Uterus (tissue), 4 donors: ENCODE data around the gene ZNF862. TPM values are rescaled to one million over a fixed set of nuclear protein-coding genes. Genes with fewer than 3 reads are reported as not detected.

Source experiments
- DNase-seq, 2 donors: peaks; one replicate each; pipeline ENCODE4 v3.0.0-alpha.2; 2019 to 2020
- H3K27ac ChIP-seq, 2 donors: fragments of 200-600 bp; sonication (generic); 1 replicate in 1 of 2; 2 replicates in 1 of 2; pipeline ENCODE4 v1.5.1; 2016 to 2018
- H3K27me3 ChIP-seq, 2 donors: fragments of 200-600 bp; sonication (generic); one replicate each; pipeline ENCODE4 v1.5.1; 2018 to 2019; ENCODE audit warnings: control low read depth in 1 of 2
- H3K36me3 ChIP-seq, 2 donors: fragments of 200-600 bp; sonication (generic); one replicate each; pipeline ENCODE4 v1.5.1; 2019; ENCODE audit warnings: control low read depth in 1 of 2
- H3K4me1 ChIP-seq, 2 donors: fragments of 200-600 bp; sonication (generic); one replicate each; pipeline ENCODE4 v1.5.1; 2018 to 2019; ENCODE audit warnings: control low read depth in 1 of 2
- H3K4me3 ChIP-seq, 2 donors: fragments of 200-600 bp; sonication (generic); 1 replicate in 1 of 2; 2 replicates in 1 of 2; pipeline ENCODE4 v1.5.1; 2018 to 2019; ENCODE audit warnings: mild to moderate bottlenecking in 1 of 2
- H3K9me3 ChIP-seq, 2 donors: fragments of 200-600 bp; sonication (generic); one replicate each; pipeline ENCODE4 v1.5.1; 2019; ENCODE audit warnings: control low read depth in 1 of 2
- POLR2A ChIP-seq, 2 donors: fragments of 450-650 bp; IDR thresholded peaks; one replicate each; pipeline ENCODE4 v1.6.1; 2016; ENCODE audit warnings: antibody characterized with exemption in 2 of 2, mild to moderate bottlenecking in 1 of 2, moderate library complexity in 1 of 2
- intact Hi-C: fragments of 100-400 bp; cut with DNase I; formaldehyde crosslinking; loops from one replicate; pipeline ENCODE4 v1.15.1; 2023; ENCODE audit warnings: low total_unique reads
- total RNA-seq, 4 donors: library from RNA; depleted of rRNA in 3 of 4; stranded (reverse); fragments of >200 nt in 3 of 4; gene quantifications; one replicate each; pipeline versions ENCODE4 v1.1.0 to v1.2.4, GENCODE V29; 2014 to 2023
- TF ChIP-seq, protein P1 (sequence below), 4 experiments: fragments of 200-600 bp in 2 of 4; fragments of 450-650 bp in 2 of 4; sonication (generic) in 2 of 4; IDR thresholded peaks; one replicate each; pipeline ENCODE4 v1.5.1; 2016 to 2019; ENCODE audit warnings: antibody characterized with exemption in 4 of 4, mild to moderate bottlenecking in 2 of 4, moderate library complexity in 1 of 4
- donor health status: DM: yes; HTN: yes; CAD: no.

Gene ZNF862
- total RNA-seq, 4 donors from 2014 or later, result 1.8 to 39.4 (median 14.6) TPM

DNA sequence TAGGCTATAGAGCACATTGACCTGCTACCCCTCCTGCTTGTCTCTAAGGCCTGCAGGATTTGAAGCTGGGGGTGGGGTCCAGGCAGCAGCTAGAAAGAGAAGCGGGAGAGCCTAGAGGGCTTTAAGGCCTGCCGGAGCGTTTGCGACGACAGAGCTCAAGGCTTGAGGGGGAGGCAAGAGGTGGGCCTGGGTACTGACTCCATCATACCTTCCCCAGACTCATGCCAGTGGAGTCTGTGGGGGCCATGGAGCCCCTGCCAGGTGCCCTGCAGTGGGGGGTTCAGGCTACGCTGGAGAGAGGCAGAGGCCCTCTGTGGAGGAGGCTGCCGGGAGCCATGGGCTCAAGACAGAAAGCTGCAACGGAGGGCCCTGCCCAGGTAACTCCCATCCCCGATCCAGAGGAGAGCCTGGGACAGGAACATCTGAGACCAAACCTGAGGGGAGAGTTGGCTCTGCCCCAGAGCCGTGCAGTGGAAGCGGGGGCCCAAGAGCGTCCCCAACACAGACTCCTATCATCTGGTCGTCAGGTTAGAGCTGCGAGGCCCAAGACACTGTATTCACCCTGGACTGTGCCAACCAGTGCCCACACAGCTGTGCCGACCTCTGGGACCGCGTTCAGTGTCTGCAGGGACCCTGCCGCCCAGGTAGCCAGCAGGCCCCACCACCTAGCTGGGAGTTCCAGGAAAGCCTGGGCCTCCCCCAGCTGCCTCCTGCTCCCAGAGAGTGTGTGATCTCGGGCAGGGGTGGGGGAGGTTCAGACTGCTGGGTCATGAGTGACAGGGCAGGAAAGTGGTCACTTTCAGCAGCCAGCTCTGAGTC is 13.2 kb upstream of the ZNF862 start:
- no peaks in the 10 kb centered on the region for H3K27me3 ChIP-seq
- no peaks in the 10 kb centered on the region for H3K36me3 ChIP-seq
- intact Hi-C loops, result no loop called here
- H3K4me1 ChIP-seq, result no peaks in the 10 kb centered on the region
- H3K4me3 ChIP-seq, result no peak overlapping the region
- no peak overlapping the region for H3K27ac ChIP-seq
- no peak for TF ChIP-seq POLR2A (IDR thresholded peaks at IDR 0.05)
- TF ChIP-seq, protein P1, sequence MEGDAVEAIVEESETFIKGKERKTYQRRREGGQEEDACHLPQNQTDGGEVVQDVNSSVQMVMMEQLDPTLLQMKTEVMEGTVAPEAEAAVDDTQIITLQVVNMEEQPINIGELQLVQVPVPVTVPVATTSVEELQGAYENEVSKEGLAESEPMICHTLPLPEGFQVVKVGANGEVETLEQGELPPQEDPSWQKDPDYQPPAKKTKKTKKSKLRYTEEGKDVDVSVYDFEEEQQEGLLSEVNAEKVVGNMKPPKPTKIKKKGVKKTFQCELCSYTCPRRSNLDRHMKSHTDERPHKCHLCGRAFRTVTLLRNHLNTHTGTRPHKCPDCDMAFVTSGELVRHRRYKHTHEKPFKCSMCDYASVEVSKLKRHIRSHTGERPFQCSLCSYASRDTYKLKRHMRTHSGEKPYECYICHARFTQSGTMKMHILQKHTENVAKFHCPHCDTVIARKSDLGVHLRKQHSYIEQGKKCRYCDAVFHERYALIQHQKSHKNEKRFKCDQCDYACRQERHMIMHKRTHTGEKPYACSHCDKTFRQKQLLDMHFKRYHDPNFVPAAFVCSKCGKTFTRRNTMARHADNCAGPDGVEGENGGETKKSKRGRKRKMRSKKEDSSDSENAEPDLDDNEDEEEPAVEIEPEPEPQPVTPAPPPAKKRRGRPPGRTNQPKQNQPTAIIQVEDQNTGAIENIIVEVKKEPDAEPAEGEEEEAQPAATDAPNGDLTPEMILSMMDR (IDR thresholded peaks at IDR 0.05), result no peak
- H3K9me3 ChIP-seq, result no peaks in the 10 kb centered on the region
- no peak for DNase-seq

DNA sequence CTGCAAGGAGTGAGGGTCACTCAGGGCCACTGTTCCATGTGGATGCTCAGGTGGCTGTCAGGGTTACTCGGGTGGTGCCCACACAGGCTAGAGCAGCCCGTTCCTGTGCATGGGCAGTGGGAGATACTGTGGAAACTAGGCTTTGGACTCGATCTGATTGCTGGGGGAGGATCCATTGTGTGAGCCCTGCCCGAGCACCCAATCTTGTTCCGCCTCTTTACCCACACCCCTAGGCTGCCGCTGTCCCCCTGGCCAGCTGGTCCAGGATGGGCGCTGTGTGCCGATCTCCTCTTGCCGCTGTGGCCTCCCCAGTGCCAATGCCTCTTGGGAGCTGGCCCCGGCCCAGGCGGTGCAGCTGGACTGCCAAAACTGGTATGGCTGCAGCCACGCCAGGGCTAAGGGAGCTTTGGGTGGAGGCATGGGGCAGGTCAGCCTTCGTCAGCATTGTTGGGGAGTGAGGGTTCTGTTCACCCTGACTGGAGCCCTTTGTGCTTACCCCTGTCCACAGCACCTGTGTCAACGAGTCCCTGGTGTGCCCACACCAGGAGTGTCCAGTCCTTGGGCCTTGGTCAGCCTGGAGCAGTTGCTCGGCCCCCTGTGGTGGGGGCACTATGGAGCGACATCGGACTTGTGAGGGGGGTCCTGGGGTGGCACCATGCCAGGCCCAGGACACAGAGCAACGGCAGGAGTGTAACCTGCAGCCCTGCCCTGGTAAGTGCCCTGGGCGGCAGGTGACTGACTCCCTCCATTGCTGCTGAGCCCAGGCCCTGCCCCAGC is 12.4 kb upstream of the ZNF862 start:
- H3K27ac ChIP-seq, result no peak overlapping the region
- H3K27me3 ChIP-seq, result no peaks in the 10 kb centered on the region
- intact Hi-C loops, result no loop called here
- no peaks in the 10 kb centered on the region for H3K9me3 ChIP-seq
- TF ChIP-seq POLR2A (IDR thresholded peaks at IDR 0.05), result no peak
- TF ChIP-seq, protein P1 (IDR thresholded peaks at IDR 0.05), result no peak
- H3K36me3 ChIP-seq, result no peaks in the 10 kb centered on the region
- H3K4me1 ChIP-seq, result no peaks in the 10 kb centered on the region
- H3K4me3 ChIP-seq, result no peak overlapping the region
- DNase-seq, result no peak

DNA sequence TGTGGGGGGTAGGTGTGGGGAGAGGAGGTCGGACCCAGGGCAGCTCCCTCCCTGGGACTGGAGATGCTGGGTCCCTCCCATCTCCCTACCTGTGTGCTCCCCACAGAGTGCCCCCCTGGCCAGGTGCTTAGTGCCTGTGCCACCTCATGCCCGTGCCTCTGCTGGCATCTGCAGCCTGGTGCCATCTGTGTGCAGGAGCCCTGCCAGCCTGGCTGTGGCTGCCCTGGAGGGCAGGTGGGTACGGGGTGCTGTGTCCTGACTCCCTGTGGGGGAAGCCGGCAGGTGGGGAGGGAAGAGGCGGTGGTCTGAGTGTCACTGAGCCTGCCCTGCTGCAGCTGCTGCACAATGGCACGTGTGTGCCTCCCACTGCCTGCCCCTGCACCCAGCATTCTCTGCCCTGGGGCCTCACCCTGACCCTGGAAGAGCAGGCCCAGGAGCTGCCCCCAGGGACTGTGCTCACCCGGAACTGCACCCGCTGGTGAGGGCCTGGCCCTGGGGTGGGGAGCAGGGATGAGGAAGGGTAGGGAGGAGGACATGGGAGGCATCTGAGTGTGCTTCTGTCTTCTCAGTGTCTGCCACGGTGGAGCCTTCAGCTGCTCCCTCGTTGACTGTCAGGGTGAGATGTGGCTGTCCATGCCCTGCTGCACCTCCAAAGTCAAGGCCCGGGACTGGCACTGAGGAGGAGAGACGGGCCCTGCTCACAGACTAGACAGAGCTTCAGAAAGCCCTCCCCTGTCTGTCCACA is 11.7 kb upstream of the ZNF862 start:
- Histone ChIP-seq H3K9me3 (no peaks in the 10 kb centered on the region), H3K27ac (no peak overlapping the region), H3K4me3 (no peak overlapping the region), H3K27me3 (no peaks in the 10 kb centered on the region), H3K36me3 (no peaks in the 10 kb centered on the region), H3K4me1 (no peaks in the 10 kb centered on the region)
- intact Hi-C loops, result no loop called here
- no peak for DNase-seq
- TF ChIP-seq, protein P1 (IDR thresholded peaks at IDR 0.05), result no peak
- TF ChIP-seq POLR2A (IDR thresholded peaks at IDR 0.05), result no peak

DNA sequence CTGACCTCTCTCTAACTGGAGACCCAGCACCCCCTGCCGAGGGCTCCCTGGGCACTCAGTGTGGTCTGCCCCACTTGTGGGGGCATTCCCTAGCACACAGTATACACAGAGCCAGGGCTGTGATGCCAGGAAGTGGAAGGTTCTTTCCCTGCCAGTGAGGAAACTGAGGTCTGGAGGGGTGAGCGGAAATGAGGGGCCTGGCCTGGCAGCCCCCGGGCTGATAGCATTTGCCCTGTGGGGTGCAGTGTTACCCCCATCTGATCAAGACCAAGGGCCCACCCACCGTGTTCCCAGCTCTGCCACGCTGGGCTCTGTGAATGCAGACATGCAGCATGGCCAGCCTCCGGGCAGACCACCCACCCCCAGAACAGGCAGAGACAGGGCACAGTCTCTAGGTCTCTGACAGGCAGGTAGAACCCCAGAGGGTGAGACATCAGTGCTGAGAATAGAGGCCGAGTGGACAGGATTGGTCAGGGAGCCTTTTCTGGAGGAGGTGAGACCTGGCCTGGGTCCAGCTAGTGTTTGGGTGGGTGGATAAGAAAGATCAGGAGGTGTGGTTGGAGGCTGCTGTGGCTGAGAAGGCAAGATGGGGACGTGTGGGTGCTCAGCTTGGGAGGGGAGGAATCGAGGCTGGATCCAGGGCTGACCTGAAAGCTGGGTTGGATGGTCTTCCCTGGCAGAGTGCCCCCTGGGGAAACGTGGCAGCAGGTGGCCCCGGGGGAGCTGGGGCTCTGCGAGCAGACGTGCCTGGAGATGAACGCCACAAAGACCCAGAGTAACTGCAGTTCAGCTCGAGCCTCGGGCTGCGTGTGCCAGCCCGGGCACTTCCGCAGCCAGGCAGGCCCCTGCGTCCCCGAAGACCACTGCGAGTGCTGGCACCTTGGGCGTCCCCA is 10.8 kb upstream of the ZNF862 start:
- no peak for TF ChIP-seq POLR2A (IDR thresholded peaks at IDR 0.05)
- TF ChIP-seq, protein P1 (IDR thresholded peaks at IDR 0.05), result no peak
- Histone ChIP-seq H3K36me3 (no peaks in the 10 kb centered on the region), H3K9me3 (no peaks in the 10 kb centered on the region), H3K4me1 (no peaks in the 10 kb centered on the region), H3K4me3 (no peak overlapping the region), H3K27me3 (no peaks in the 10 kb centered on the region), H3K27ac (no peak overlapping the region)
- no peak for DNase-seq
- intact Hi-C loops, result no loop called here
